Neural progenitor cell (in vitro differentiated cells): Measurements from ENCODE around the gene C15orf62.

Source experiments
- CTCF ChIP-seq: fragments of 200-600 bp; sonication (generic); IDR thresholded peaks from 2 replicates; pipeline ENCODE4 v1.5.1; 2017; ENCODE audit warnings: antibody characterized with exemption, mild to moderate bottlenecking
- EZH2 ChIP-seq: fragments of 200-600 bp; sonication (generic); IDR thresholded peaks from 2 replicates; pipeline ENCODE4 v1.6.1; 2017; ENCODE audit warnings: antibody characterized with exemption, mild to moderate bottlenecking, moderate library complexity
- EZH2phosphoT487 ChIP-seq: fragments of 200-600 bp; sonication (generic); IDR thresholded peaks from 2 replicates; pipeline ENCODE4 v1.6.1; 2017; ENCODE audit warnings: antibody characterized with exemption

GRCh38 chr15:40771242-40771641 lies 1.5 kb downstream of the C15orf62 start:
- no peak for TF ChIP-seq EZH2
- no peak for TF ChIP-seq CTCF
- no peak for TF ChIP-seq EZH2phosphoT487
